H1 (cell line): ENCODE measurements around the gene TNFRSF6B. TPM values are rescaled to one million over a fixed set of nuclear protein-coding genes. Genes with fewer than 3 reads are reported as not detected.

Experiments
- CTCF ChIA-PET: fragments of 300-600 bp; sonication (Branson Sonifier 250); formaldehyde crosslinking; loops from one replicate; lab custom pipeline; 2021; ENCODE audit not compliant: partially characterized antibody; lab: Charles Lee
- POLR2A ChIA-PET: fragments of 300-600 bp; sonication (Branson Sonifier 250); formaldehyde crosslinking; loops from one replicate; lab custom pipeline; 2021; ENCODE audit warnings: inconsistent platforms; ENCODE audit not compliant: partially characterized antibody; lab: Charles Lee
- DNase-seq, 2 experiments: peaks; one replicate each; pipeline versions ENCODE4 v3.0.0 to v3.0.0-alpha.2; 2010 to 2022; ENCODE audit warnings: low spot score in 2 of 2, low read depth in 1 of 2, mixed read lengths in 1 of 2
- FAIRE-seq: peaks from 2 replicates; lab custom pipeline; 2011; peaks lifted over from hg19 to GRCh38; lab: Jason Lieb, UNC
- H2AFZ ChIP-seq: 2 replicates; pipeline ENCODE4 v1.8.1; 2012; ENCODE audit warnings: low read length, inconsistent platforms
- H2AK5ac ChIP-seq: 2 replicates; pipeline ENCODE4 v1.6.1; 2013; ENCODE audit warnings: low read depth, low read length
- H2BK120ac ChIP-seq: replicated peaks from 2 replicates; pipeline ENCODE3; 2013; ENCODE audit warnings: low read depth, low read length, inconsistent platforms
- H2BK12ac ChIP-seq: 2 replicates; pipeline ENCODE4 v1.6.1; 2013; ENCODE audit warnings: low read depth, low read length
- H2BK15ac ChIP-seq: 2 replicates; pipeline ENCODE4 v1.6.1; 2013; ENCODE audit warnings: low read length
- H2BK20ac ChIP-seq: 2 replicates; pipeline ENCODE4 v1.6.1; 2013; ENCODE audit warnings: low read length
- H2BK5ac ChIP-seq: 2 replicates; pipeline ENCODE4 v1.6.1; 2013; ENCODE audit warnings: low read depth, low read length
- H3K14ac ChIP-seq: 2 replicates; pipeline ENCODE4 v1.6.1; 2013; ENCODE audit warnings: inconsistent platforms; ENCODE audit not compliant: insufficient read length
- H3K18ac ChIP-seq: 2 replicates; pipeline ENCODE4 v1.6.1; 2013; ENCODE audit warnings: low read length; ENCODE audit errors: extremely low read depth
- H3K23ac ChIP-seq: 2 replicates; pipeline ENCODE4 v1.6.1; 2013; ENCODE audit warnings: inconsistent platforms; ENCODE audit not compliant: insufficient read length
- H3K23me2 ChIP-seq: 2 replicates; pipeline ENCODE4 v1.6.1; 2013; ENCODE audit warnings: low read depth, low read length
- H3K27ac ChIP-seq: 2 replicates; pipeline ENCODE4 v1.6.1; 2011; ENCODE audit warnings: low read depth, low read length, inconsistent platforms
- H3K27me3 ChIP-seq, 4 experiments: replicated peaks in 1 of 4; 1 replicate in 1 of 4; 2 replicates in 3 of 4; pipeline versions ENCODE4 v1.6.1 to v1.8.1; 2011 to 2013; ENCODE audit warnings: low read length in 3 of 4, mild to moderate bottlenecking in 3 of 4, inconsistent platforms in 2 of 4, mixed read lengths in 2 of 4, moderate library complexity in 1 of 4; ENCODE audit not compliant: control insufficient read depth in 3 of 4, insufficient read depth in 3 of 4; ENCODE audit errors: extremely low read depth in 1 of 4
- H3K36me3 ChIP-seq, 4 experiments: 2 replicates each; pipeline versions ENCODE4 v1.6.1 to v1.8.1; 2011 to 2013; ENCODE audit warnings: mild to moderate bottlenecking in 4 of 4, low read length in 3 of 4, moderate library complexity in 2 of 4, control low read depth in 1 of 4, inconsistent platforms in 1 of 4; ENCODE audit not compliant: insufficient read depth in 4 of 4, control insufficient read depth in 2 of 4
- H3K4ac ChIP-seq: replicated peaks from 2 replicates; pipeline ENCODE3; 2013; ENCODE audit warnings: low read length, low read depth, mixed read lengths, inconsistent platforms; ENCODE audit not compliant: insufficient read length
- H3K4me1 ChIP-seq, 4 experiments: replicated peaks in 1 of 4; 1 replicate in 1 of 4; 2 replicates in 3 of 4; pipeline versions ENCODE4 v1.6.1 to v1.8.1; 2011 to 2013; ENCODE audit warnings: low read length in 3 of 4, inconsistent platforms in 2 of 4, mixed read lengths in 1 of 4; ENCODE audit not compliant: insufficient read depth in 4 of 4, control insufficient read depth in 3 of 4
- H3K4me2 ChIP-seq, 2 experiments: 2 replicates each; pipeline versions ENCODE4 v1.6.1 to v1.8.1; 2011 to 2013; ENCODE audit warnings: low read depth in 2 of 2, low read length in 2 of 2, control low read depth in 1 of 2, inconsistent platforms in 1 of 2, mild to moderate bottlenecking in 1 of 2; ENCODE audit not compliant: insufficient read depth in 1 of 2
- H3K4me3 ChIP-seq, 4 experiments: fragments of 200-600, 300-600 bp in 1 of 4; sonication (generic), shearing (Covaris generic), sonication (Bioruptor Twin) in 1 of 4; 2 replicates each; pipeline versions ENCODE4 v1.5.1 to v1.8.1; 2011 to 2016; ENCODE audit warnings: low read length in 4 of 4, low read depth in 3 of 4, control low read depth in 2 of 4, inconsistent platforms in 2 of 4, mild to moderate bottlenecking in 2 of 4, mixed read lengths in 1 of 4, moderate library complexity in 1 of 4; ENCODE audit not compliant: insufficient read depth in 2 of 4; ENCODE audit errors: extremely low read depth in 1 of 4
- H3K56ac ChIP-seq: replicated peaks from 2 replicates; pipeline ENCODE3; 2013; ENCODE audit warnings: low read depth, mild to moderate bottlenecking, mixed read lengths, low read length, inconsistent platforms; ENCODE audit not compliant: insufficient read length
- H3K79me1 ChIP-seq: 2 replicates; pipeline ENCODE4 v1.6.1; 2013; ENCODE audit warnings: low read depth, low read length, control low read depth
- H3K79me2 ChIP-seq, 2 experiments: 2 replicates each; pipeline versions ENCODE4 v1.6.1 to v1.8.1; 2012 to 2013; ENCODE audit warnings: low read length in 2 of 2, mild to moderate bottlenecking in 2 of 2, inconsistent platforms in 1 of 2; ENCODE audit not compliant: insufficient read depth in 2 of 2, control insufficient read depth in 1 of 2
- H3K9ac ChIP-seq, 4 experiments: replicated peaks in 1 of 4; 1 replicate in 1 of 4; 2 replicates in 3 of 4; pipeline versions ENCODE4 v1.6.1 to v1.8.1; 2011 to 2013; ENCODE audit warnings: low read depth in 3 of 4, low read length in 3 of 4, control low read depth in 2 of 4, mild to moderate bottlenecking in 2 of 4, moderate library complexity in 2 of 4, inconsistent platforms in 1 of 4; ENCODE audit errors: extremely low read depth in 1 of 4
- H3K9me3 ChIP-seq, 2 experiments: 2 replicates each; pipeline versions ENCODE4 v1.6.1 to v1.8.1; 2012 to 2013; ENCODE audit warnings: mild to moderate bottlenecking in 2 of 2, moderate library complexity in 2 of 2, control low read depth in 1 of 2, inconsistent platforms in 1 of 2, low read depth in 1 of 2, low read length in 1 of 2, mixed read lengths in 1 of 2; ENCODE audit not compliant: insufficient read depth in 2 of 2
- H4K20me1 ChIP-seq, 2 experiments: replicated peaks in 1 of 2; 2 replicates each; pipeline versions ENCODE3 to v1.8.1; 2011 to 2013; ENCODE audit warnings: inconsistent platforms in 2 of 2, low read length in 2 of 2, mild to moderate bottlenecking in 1 of 2; ENCODE audit not compliant: insufficient read depth in 2 of 2, control insufficient read depth in 1 of 2
- H4K5ac ChIP-seq: 2 replicates; pipeline ENCODE4 v1.6.1; 2013; ENCODE audit warnings: low read length, low read depth, mixed read lengths, inconsistent platforms; ENCODE audit not compliant: insufficient read length
- H4K8ac ChIP-seq: 2 replicates; pipeline ENCODE4 v1.8.0; 2013; ENCODE audit warnings: mild to moderate bottlenecking, moderate library complexity, low read length, inconsistent platforms; ENCODE audit not compliant: insufficient read depth; ENCODE audit errors: extremely low read depth
- H4K91ac ChIP-seq: replicated peaks from 2 replicates; pipeline ENCODE3; 2013; ENCODE audit warnings: low read length, mixed read lengths, inconsistent platforms; ENCODE audit not compliant: insufficient read length
- GABPA ChIP-seq: IDR thresholded peaks from 2 replicates; pipeline ENCODE4 v1.6.1; 2011; ENCODE audit warnings: mild to moderate bottlenecking, low read length, moderate library complexity, borderline replicate concordance; ENCODE audit not compliant: insufficient read depth
- POLR2A ChIP-seq, 2 experiments: IDR thresholded peaks; 1 replicate in 1 of 2; 2 replicates in 1 of 2; pipeline ENCODE4 v1.6.1; 2011; ENCODE audit warnings: low read depth in 2 of 2, low read length in 2 of 2, mild to moderate bottlenecking in 2 of 2; ENCODE audit errors: control extremely low read depth in 1 of 2
- RFX5 ChIP-seq: IDR thresholded peaks from 2 replicates; pipeline ENCODE4 v1.6.1; 2011; ENCODE audit warnings: low read depth, low read length, improper control_type of control experiment, borderline replicate concordance
- SP1 ChIP-seq: IDR thresholded peaks from 2 replicates; pipeline ENCODE4 v1.6.1; 2011; ENCODE audit warnings: low read depth, low read length
- SRF ChIP-seq: IDR thresholded peaks from 2 replicates; pipeline ENCODE4 v1.6.1; 2011; ENCODE audit warnings: mild to moderate bottlenecking, low read depth, low read length, moderate library complexity
- TAF7 ChIP-seq: optimal IDR thresholded peaks from 2 replicates; pipeline ENCODE3; 2011; ENCODE audit warnings: low read depth, mild to moderate bottlenecking, inconsistent platforms, low read length, moderate library complexity, borderline replicate concordance
- WGBS, 2 experiments: shearing (Covaris generic) in 1 of 2; methylation state at CpG; one replicate each; pipeline versions ENCODE4 v1.1.6 to v1.1.7; 2013 to 2015; ENCODE audit warnings: low lambda C conversion rate in 2 of 2, mixed read lengths in 2 of 2, inconsistent platforms in 1 of 2, low coverage in 1 of 2, missing lambda C conversion rate in 1 of 2; ENCODE audit not compliant: insufficient replicate concordance in 2 of 2, insufficient coverage in 1 of 2, insufficient read length in 1 of 2; ENCODE audit errors: extremely low coverage in 1 of 2, missing lambda C conversion rate in 1 of 2; 5-methylcytosine and 5-hydroxymethylcytosine counted together
- polyA plus RNA-seq, 7 experiments: library from polyadenylated mRNA; depleted of rRNA in 3 of 7; stranded (reverse) in 5 of 7; unstranded in 2 of 7; fragments of >200 nt in 5 of 7; fragments of 200-250 nt in 2 of 7; gene quantifications; 1 replicate in 5 of 7; 2 replicates in 1 of 7; 4 replicates in 1 of 7; pipeline versions ENCODE4 v1.2.1 to v1.2.3, GENCODE V29; 2011 to 2013; ENCODE audit warnings: missing spikeins in 2 of 7, mixed read lengths in 2 of 7
- total RNA-seq: library from RNA; stranded (reverse); fragmentation: NEBNext Ultra II Directional; extraction: Animal tissue kit (Norgen Biotek cat#: 25700); gene quantifications from 2 replicates; pipeline ENCODE4 v1.2.1, GENCODE V29; 2021
- TF ChIP-seq, protein P1 (sequence below): IDR thresholded peaks from 2 replicates; pipeline ENCODE4 v1.6.1; 2012; ENCODE audit warnings: inconsistent platforms

The TNFRSF6B gene
- total and polyA plus RNA-seq, 2 of the 8 experiments (the other 6 are each of a cell fraction or from before 2014, with no cell fraction given): 3.1 TPM; not detected in 1

DNA sequence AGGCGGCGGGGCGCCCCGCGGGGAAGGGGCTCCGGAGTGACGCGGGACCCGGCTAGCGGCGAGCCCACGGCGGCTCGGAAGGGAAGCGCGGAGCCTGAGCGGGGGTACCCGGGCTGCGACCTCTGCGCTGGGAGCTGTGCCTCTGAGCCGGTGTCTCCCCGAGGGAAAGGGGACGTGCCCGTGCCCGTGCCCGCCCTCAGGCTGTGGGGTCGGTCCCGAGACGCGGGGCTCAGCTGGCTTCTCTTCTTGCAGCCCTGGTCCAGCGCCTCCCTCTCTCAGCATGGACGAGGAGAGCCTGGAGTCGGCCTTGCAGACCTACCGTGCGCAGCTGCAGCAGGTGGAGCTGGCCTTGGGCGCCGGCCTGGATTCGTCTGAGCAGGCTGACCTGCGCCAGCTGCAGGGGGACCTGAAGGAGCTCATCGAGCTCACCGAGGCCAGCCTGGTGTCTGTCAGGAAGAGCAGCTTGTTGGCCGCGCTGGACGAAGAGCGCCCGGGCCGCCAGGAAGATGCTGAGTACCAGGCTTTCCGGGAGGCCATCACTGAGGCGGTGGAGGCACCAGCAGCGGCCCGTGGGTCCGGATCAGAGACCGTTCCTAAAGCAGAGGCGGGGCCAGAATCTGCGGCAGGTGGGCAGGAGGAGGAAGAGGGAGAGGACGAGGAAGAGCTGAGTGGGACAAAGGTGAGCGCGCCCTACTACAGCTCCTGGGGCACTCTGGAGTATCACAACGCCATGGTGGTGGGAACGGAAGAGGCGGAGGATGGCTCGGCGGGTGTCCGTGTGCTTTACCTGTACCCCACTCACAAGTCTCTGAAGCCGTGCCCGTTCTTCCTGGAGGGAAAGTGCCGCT, 12.1 kb downstream of the TNFRSF6B start:
- Histone ChIP-seq H3K79me1 (peaks cover 10% of the 10 kb centered on the region; the same call in 1 of the 2 replicates), H2AFZ (no peak overlapping the region), H3K4me3 (peak overlapping the region; percentile 46 to 88 (median 74)), H3K9me3 (no peaks in the 10 kb centered on the region), H2BK5ac (no peak overlapping the region), H2BK15ac (no peak overlapping the region), H3K27me3 (no peaks in the 10 kb centered on the region), H3K14ac (no peak overlapping the region), H2AK5ac (no peak overlapping the region), H3K36me3 (peaks cover 7 to 34% (median 12%) of the 10 kb centered on the region in 4 experiments), H4K8ac (peak overlapping the region; percentile 86), H3K23me2 (peaks cover 5% of the 10 kb centered on the region; the same call in 1 of the 2 replicates), H3K18ac (no peak overlapping the region), H4K91ac (no peak overlapping the region), H3K27ac (no peak overlapping the region), H3K9ac (peak overlapping the region; percentile 42 to 74 (median 50); a peak in 5 of 7 replicates), H2BK20ac (no peak overlapping the region), H4K20me1 (peaks cover 6 to 16% of the 10 kb centered on the region in 2 experiments), H3K56ac (peak overlapping the region; percentile 59), H3K79me2 (peaks cover 0 to 52% of the 10 kb centered on the region in 2 experiments; a peak in 3 of 4 replicates), H3K4me1 (peaks cover 0 to 11% (median 6%) of the 10 kb centered on the region in 4 experiments; a peak in 5 of 7 replicates), H3K4me2 (peak overlapping the region; percentile 80 to 97), H3K23ac (no peak overlapping the region), H2BK12ac (no peak overlapping the region), H4K5ac (no peak overlapping the region), H2BK120ac (no peak overlapping the region), H3K4ac (no peak overlapping the region)
- TF ChIP-seq SRF (no peak), POLR2A (IDR thresholded peaks at IDR 0.05; ENCODE audit: control extremely low read depth in 1 of 2, low read depth in 2 of 2, low read length in 2 of 2) (no peak), SP1 (no peak), TAF7 (no peak), RFX5 (no peak), GABPA (0 out of 2 replicates have a peak, but pooled peaks have one; percentile 20)
- TF ChIP-seq, protein P1, sequence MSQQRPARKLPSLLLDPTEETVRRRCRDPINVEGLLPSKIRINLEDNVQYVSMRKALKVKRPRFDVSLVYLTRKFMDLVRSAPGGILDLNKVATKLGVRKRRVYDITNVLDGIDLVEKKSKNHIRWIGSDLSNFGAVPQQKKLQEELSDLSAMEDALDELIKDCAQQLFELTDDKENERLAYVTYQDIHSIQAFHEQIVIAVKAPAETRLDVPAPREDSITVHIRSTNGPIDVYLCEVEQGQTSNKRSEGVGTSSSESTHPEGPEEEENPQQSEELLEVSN: no peak
- peak in 1 of 2 experiments; percentile 52 for DNase-seq
- ChIA-PET POLR2A (interaction anchor here (0.6 to 4.7 kb wide), 26 partner anchors 9 to 187 kb away, joined by 3 to 49 read pairs (median 4); partner anchors contain the start of genes LIME1, RTEL1, SLC2A4RG and STMN3), CTCF (interaction anchor here (0.6 to 2.4 kb wide), 10 partner anchors 10 to 265 kb away, joined by 3 to 9 read pairs (median 4); partner anchors contain the start of genes LIME1, TNFRSF6B and TPD52L2)
- WGBS, 2 experiments: 36% methylated on average over 51 of the region's 67 CpGs; no CpG with 5 or more reads in 1 of the 2 experiments
- no peak for FAIRE-seq
